GM06990 (cell line): ENCODE measurements around the gene PEX11A.

Source experiments
- DNase-seq: peaks from one replicate; pipeline ENCODE4 v3.0.0-alpha.2; 2011; ENCODE audit not compliant: insufficient read length; ENCODE audit errors: extremely low read depth
- H3K27me3 ChIP-seq: replicated peaks from 2 replicates; pipeline ENCODE4 v1.6.0; 2011; ENCODE audit warnings: low read length; ENCODE audit not compliant: control insufficient read depth, insufficient read depth
- H3K36me3 ChIP-seq: 2 replicates; pipeline ENCODE4 v1.5.1; 2011; ENCODE audit warnings: low read length; ENCODE audit not compliant: control insufficient read depth, insufficient read depth
- H3K4me3 ChIP-seq: replicated peaks from 2 replicates; pipeline ENCODE4 v1.5.1; 2011; ENCODE audit warnings: low read depth, mild to moderate bottlenecking, control low read depth, low read length
- CTCF ChIP-seq: IDR thresholded peaks from 2 replicates; pipeline ENCODE4 v1.5.1; 2011; ENCODE audit warnings: low read length, control low read depth, mild to moderate bottlenecking, inconsistent platforms; ENCODE audit not compliant: insufficient read depth, poor library complexity, severe bottlenecking

Gene PEX11A, protein sequence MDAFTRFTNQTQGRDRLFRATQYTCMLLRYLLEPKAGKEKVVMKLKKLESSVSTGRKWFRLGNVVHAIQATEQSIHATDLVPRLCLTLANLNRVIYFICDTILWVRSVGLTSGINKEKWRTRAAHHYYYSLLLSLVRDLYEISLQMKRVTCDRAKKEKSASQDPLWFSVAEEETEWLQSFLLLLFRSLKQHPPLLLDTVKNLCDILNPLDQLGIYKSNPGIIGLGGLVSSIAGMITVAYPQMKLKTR

GRCh38 chr15:89690276-89691218 lies at the start of gene PEX11A, which contains the start of gene WDR93:
Gene PEX11A, minus strand, starts transcription at chr15:89690754. Its CDS starts 122 bp downstream, at chr15:89690632.
Gene WDR93, plus strand, starts transcription at chr15:89690811. Its CDS starts 10,936 bp downstream, at chr15:89701747.
- TF ChIP-seq CTCF: no peak
- DNase-seq: peak; percentile 81
- no peaks in the 10 kb centered on the region for H3K27me3 ChIP-seq
- H3K4me3 ChIP-seq: peak within 1 kb of the TSS; percentile 82
- H3K36me3 ChIP-seq: no peaks in the 10 kb centered on the region

GRCh38 chr15:89740137-89740536 lies 49.6 kb upstream of the PEX11A start:
- no peaks in the 10 kb centered on the region for H3K27me3 ChIP-seq

DNA sequence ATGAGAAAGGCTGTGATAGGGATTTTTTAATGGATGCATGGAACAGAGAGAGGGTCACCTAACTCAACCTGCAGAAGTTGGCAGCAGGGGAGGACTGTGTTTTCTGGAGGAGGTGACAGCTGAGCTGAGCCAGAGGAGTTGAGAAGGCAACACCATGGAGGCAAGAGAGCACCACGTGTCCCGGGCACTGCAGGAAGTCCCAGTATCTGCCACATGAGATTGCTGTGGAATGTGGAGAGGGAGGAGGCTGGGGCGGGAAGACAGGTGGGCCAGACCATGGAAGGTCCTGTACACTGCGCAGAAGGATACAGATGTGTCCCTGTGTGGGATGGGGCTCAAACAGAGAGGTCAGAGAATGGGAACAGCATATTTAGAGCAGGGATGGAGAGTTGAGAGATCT lies 45.2 kb upstream of the PEX11A start:
- no peak for TF ChIP-seq CTCF
- Histone ChIP-seq H3K27me3 (no peaks in the 10 kb centered on the region; the same call in 1 of the 2 replicates), H3K4me3 (no peak overlapping the region), H3K36me3 (no peaks in the 10 kb centered on the region)
- DNase-seq: no peak

More at GRCh38 chr15:89740137-89740536, 49.6 kb upstream of the PEX11A start:
- no peaks in the 10 kb centered on the region for H3K36me3 ChIP-seq
- H3K4me3 ChIP-seq: peak overlapping the region; percentile 12; the same call in 1 of the 2 replicates
- no peak for DNase-seq
- TF ChIP-seq CTCF: peak; percentile 79

DNA sequence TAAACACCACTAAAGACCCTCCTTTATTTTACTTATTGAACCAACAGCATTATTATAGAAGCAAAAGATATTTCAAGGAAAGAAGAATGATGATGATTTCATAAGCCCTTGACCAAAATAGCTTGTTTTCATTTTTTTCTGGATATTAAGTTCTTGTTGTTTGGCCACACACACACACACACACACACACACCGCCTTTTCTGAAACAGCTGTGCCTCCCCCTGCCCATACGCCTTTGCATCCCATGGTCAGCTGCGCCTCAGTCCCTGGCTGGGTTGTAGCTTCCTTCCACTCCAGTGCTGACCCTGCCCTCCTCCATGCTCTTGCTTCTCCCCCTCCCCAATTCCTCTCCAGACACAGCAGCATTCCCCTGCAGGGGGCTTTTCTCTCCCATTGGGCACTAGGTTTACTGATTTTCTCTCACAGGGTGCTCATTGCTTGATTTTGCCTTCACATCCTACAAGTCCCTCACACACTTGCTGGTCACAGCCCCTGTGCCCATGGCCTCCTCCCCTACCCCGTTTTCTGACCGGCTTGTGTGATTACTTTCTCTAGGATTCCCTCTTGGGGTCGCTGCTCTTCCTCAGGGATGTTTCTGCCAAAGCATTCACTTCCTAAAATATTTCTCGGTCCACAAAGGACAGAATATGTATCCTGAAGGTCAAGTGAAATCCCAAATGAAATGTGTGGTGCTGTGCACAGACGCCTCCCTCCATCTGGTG lies 42.1 kb upstream of the PEX11A start:
- H3K36me3 ChIP-seq: no peaks in the 10 kb centered on the region
- TF ChIP-seq CTCF: no peak
- no peak for DNase-seq

GRCh38 chr15:89731275-89731674 lies 40.7 kb upstream of the PEX11A start:
- Histone ChIP-seq H3K36me3 (no peaks in the 10 kb centered on the region), H3K4me3 (no peak overlapping the region), H3K27me3 (no peaks in the 10 kb centered on the region; the same call in 1 of the 2 replicates)
- TF ChIP-seq CTCF: no peak
- DNase-seq: no peak

More for the DNA sequence above, 42.1 kb upstream of the PEX11A start:
- Histone ChIP-seq H3K27me3 (no peaks in the 10 kb centered on the region; the same call in 1 of the 2 replicates), H3K4me3 (no peak overlapping the region)
